GM12865 (cell line): Measurements from ENCODE around the gene CRTC1.

Experiments
- DNase-seq: peaks from one replicate; pipeline ENCODE4 v3.0.0; 2010; ENCODE audit warnings: low read depth
- H3K4me3 ChIP-seq: 2 replicates; pipeline ENCODE4 v1.5.1; 2011; ENCODE audit warnings: mild to moderate bottlenecking, low read depth, low read length, control low read depth
- CTCF ChIP-seq: IDR thresholded peaks from 2 replicates; pipeline ENCODE4 v1.5.1; 2011; ENCODE audit warnings: low read length, control low read depth, low read depth, inconsistent platforms; ENCODE audit not compliant: insufficient read depth; ENCODE audit errors: missing control alignments

Gene CRTC1

GRCh38 chr19:18764591-18765051 is 81.1 kb downstream of the CRTC1 start:
- no peak for TF ChIP-seq CTCF
- H3K4me3 ChIP-seq = no peak overlapping the region
- DNase-seq = no peak

DNA sequence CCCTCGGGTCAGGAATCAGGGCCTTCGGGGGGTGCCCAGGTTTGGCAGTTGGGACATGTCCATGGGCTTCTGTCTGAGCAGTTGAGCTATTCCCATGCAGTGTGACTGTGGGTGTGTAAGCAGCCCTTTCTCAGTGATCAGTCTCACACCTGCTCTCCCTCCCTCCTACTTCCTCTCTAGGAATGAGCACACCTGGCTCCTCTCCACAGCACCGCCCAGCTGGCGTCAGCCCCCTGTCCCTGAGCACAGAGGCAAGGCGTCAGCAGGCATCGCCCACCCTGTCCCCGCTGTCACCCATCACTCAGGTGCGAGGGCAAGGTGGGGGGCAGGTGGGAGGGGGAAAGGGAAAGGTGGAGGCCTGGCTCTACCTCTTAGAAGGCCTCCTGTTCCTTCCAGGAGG is 81.7 kb downstream of the CRTC1 start:
- H3K4me3 ChIP-seq = no peak overlapping the region
- no peak for TF ChIP-seq CTCF
- DNase-seq = no peak

GRCh38 chr19:18768046-18768771 is 84.7 kb downstream of the CRTC1 start:
- H3K4me3 ChIP-seq = no peak overlapping the region
- no peak for DNase-seq
- no peak for TF ChIP-seq CTCF

DNA sequence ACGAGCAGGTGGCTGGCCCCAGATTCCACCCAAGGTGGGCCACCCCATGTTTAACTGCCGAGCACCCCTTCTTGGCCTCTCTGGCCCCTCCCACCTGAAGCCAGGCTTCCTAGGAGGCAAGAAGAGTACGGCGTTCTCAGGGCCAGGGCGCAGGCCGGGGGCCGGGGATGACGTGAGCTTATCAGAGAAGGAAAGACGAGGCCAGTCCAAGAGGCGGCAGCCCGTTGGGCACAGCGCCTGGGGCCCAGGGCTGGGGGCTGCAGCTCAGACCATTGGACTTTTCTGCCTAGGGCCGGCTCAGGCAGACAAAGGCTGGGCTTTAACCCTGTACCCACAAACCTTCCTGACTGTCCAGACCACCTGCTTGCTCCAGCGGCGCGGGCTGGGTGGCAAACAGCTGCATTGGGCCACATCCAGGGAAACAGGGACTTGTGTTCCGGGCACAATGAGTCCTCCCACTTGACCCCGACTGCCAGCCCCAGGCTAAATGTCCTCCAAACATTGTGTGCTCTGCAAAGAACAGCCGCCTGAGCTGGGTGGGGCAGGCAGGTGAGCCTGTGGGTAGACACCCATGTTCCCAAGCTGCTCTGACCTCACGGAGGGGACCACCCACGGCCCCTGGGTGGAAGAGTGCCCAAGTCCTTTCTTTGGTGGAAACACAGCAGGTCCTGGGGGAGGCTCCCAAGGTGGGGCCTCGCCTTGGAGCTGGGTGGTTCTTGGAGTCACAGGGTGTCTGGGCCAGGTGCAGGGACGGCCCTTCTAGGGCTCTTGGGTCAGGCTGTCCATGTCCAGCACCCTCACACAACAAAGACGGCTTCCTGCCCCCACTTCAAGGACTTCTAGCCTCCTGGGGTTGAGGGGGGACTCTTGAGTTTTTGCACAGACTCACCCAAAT is 85.8 kb downstream of the CRTC1 start:
- no peak for TF ChIP-seq CTCF
- H3K4me3 ChIP-seq = no peak overlapping the region
- DNase-seq = no peak

- no peak for DNase-seq
- no peak overlapping the region for H3K4me3 ChIP-seq
- TF ChIP-seq CTCF = no peak
Observed at GRCh38 chr19:18769989-18770528, 86.6 kb downstream of the CRTC1 start.

GRCh38 chr19:18770663-18771327 is 87.3 kb downstream of the CRTC1 start:
- TF ChIP-seq CTCF = no peak
- DNase-seq = no peak

More at GRCh38 chr19:18770663-18771327, 87.3 kb downstream of the CRTC1 start:
- H3K4me3 ChIP-seq = no peak overlapping the region
